Measurements from ENCODE around the gene SMIM13. TPM values are rescaled to one million over a fixed set of nuclear protein-coding genes. Genes with fewer than 3 reads are reported as not detected.

Gene SMIM13
- total RNA-seq, 1 donor from 2014 or later = 8.4 TPM

DNA sequence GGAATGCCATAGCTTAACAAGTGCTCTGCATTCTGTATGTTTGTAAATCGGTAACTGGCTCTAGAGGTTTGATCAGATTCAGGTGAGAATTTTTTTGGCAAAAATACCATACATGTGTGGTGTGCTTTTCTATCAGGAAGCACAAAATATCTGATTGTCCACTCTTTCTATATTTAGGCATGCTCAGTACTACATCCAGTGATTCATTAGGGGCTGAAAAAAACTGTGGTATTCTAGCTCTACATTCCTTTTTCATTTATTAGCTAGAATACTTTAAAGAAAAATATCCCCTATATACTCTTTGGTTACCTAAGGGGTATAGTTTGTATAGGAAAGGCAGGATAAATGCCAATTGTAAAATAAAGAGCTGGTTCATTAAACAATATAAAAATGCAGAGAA, 38.9 kb upstream of the SMIM13 start:
- Histone ChIP-seq H3K36me3 (no peaks in the 10 kb centered on the region), H3K9me3 (no peaks in the 10 kb centered on the region), H3K4me3 (no peak overlapping the region), H3K27me3 (peaks cover 15% of the 10 kb centered on the region), H3K27ac (no peak overlapping the region), H3K4me1 (no peaks in the 10 kb centered on the region)
- DNase-seq (no peak), ATAC-seq (no peak)
- intact Hi-C loops (cut with DNase I) = no loop called here
- no peak for TF ChIP-seq CTCF (IDR thresholded peaks at IDR 0.05)

DNA sequence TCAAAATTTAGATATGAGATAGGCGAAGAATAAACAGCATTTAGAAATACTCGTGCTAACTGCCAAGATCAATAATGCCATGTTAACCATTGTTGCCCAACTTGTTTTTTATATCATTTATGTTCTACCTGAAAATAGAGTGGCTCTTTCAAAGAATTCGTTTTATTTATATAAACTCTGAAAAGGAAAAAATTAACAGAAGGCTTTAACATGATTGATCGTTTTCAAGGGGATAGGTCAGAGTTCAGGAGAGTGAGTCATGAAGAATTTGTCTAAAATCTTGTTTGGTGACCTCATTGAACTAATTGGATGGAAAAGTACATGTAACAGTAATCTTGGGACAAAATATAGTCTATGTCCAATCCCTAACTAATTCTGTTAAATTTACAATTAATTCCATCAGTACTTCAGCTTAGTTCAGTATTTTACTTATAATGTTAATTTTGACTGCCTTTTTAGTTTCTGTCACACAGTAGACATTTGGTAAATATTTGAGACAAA, 38.5 kb upstream of the SMIM13 start:
- no peak overlapping the region for H3K27ac ChIP-seq
- no peak overlapping the region for H3K4me3 ChIP-seq
- ATAC-seq (no peak), DNase-seq (no peak)
- H3K27me3 ChIP-seq = peaks cover 11% of the 10 kb centered on the region
- intact Hi-C loops (cut with DNase I) = no loop called here
- TF ChIP-seq CTCF (IDR thresholded peaks at IDR 0.05) = no peak
- no peaks in the 10 kb centered on the region for H3K4me1 ChIP-seq
- no peaks in the 10 kb centered on the region for H3K9me3 ChIP-seq
- no peaks in the 10 kb centered on the region for H3K36me3 ChIP-seq

- intact Hi-C loops (cut with DNase I) = no loop called here
- ATAC-seq (no peak), DNase-seq (no peak)
- TF ChIP-seq CTCF (IDR thresholded peaks at IDR 0.05) = no peak
- H3K36me3 ChIP-seq = no peaks in the 10 kb centered on the region
- H3K4me1 ChIP-seq = no peaks in the 10 kb centered on the region
- H3K9me3 ChIP-seq = no peaks in the 10 kb centered on the region
- H3K27ac ChIP-seq = no peak overlapping the region
- H3K27me3 ChIP-seq = no peaks in the 10 kb centered on the region
- no peak overlapping the region for H3K4me3 ChIP-seq
These were observed 36.8 kb upstream of the SMIM13 start for GRCh38 chr6:11056871-11057270.

- H3K9me3 ChIP-seq = no peaks in the 10 kb centered on the region
- H3K27ac ChIP-seq = no peak overlapping the region
- TF ChIP-seq CTCF (IDR thresholded peaks at IDR 0.05) = no peak
- no peak overlapping the region for H3K4me3 ChIP-seq
- no peak for ATAC-seq
- intact Hi-C loops (cut with DNase I) = no loop called here
- H3K4me1 ChIP-seq = no peaks in the 10 kb centered on the region
- H3K36me3 ChIP-seq = no peaks in the 10 kb centered on the region
- DNase-seq = no peak
- no peaks in the 10 kb centered on the region for H3K27me3 ChIP-seq
These were observed 35.2 kb upstream of the SMIM13 start for GRCh38 chr6:11058406-11058805.

- no peaks in the 10 kb centered on the region for H3K9me3 ChIP-seq
- no peak for TF ChIP-seq CTCF (IDR thresholded peaks at IDR 0.05)
- no peaks in the 10 kb centered on the region for H3K27me3 ChIP-seq
- H3K4me3 ChIP-seq = no peak overlapping the region
- no peak for DNase-seq
- ATAC-seq = no peak
- no peaks in the 10 kb centered on the region for H3K4me1 ChIP-seq
- intact Hi-C loops (cut with DNase I) = loop anchor here (10.0 kb wide), 1 partner anchor 107 kb away; no protein-coding TSS in a partner anchor
- no peak overlapping the region for H3K27ac ChIP-seq
- H3K36me3 ChIP-seq = no peaks in the 10 kb centered on the region
These were observed 31.6 kb upstream of the SMIM13 start for GRCh38 chr6:11062083-11062482.

- intact Hi-C loops (cut with DNase I) = loop anchor here (10.0 kb wide), 1 partner anchor 108 kb away; no protein-coding TSS in a partner anchor
- H3K9me3 ChIP-seq = no peaks in the 10 kb centered on the region
- H3K4me1 ChIP-seq = no peaks in the 10 kb centered on the region
- DNase-seq (no peak), ATAC-seq (no peak)
- no peaks in the 10 kb centered on the region for H3K36me3 ChIP-seq
- no peak overlapping the region for H3K4me3 ChIP-seq
- H3K27me3 ChIP-seq = no peaks in the 10 kb centered on the region
- H3K27ac ChIP-seq = no peak overlapping the region
- no peak for TF ChIP-seq CTCF (IDR thresholded peaks at IDR 0.05)
These were observed 30.9 kb upstream of the SMIM13 start for GRCh38 chr6:11062715-11063114.
